A673 (cell line): ENCODE measurements around the gene SDR39U1. TPM values are rescaled to one million over a fixed set of nuclear protein-coding genes. Genes with fewer than 3 reads are reported as not detected.

Source experiments
- BruUV-seq: library from RNA; stranded (reverse); fragments of 400-500 nt; replicated peaks from 2 replicates; lab custom pipeline; 2021; lab: Mats Ljungman, UMichigan
- CTCF ChIA-PET: fragments of 300-600 bp; sonication (Branson Sonifier 250); formaldehyde crosslinking; loops from one replicate; lab custom pipeline; 2022; ENCODE audit warnings: antibody characterized with exemption; lab: Charles Lee
- POLR2A ChIA-PET: fragments of 300-600 bp; sonication (Branson Sonifier 250); formaldehyde crosslinking; loops from one replicate; lab custom pipeline; 2022; ENCODE audit warnings: antibody characterized with exemption; ENCODE audit not compliant: low non-redundant PET; lab: Charles Lee
- DNase-seq: peaks from one replicate; pipeline ENCODE4 v3.0.0-alpha.2; 2015; ENCODE audit warnings: low spot score
- H3K27ac ChIP-seq: fragments of 200-600 bp; sonication (generic); 2 replicates; pipeline ENCODE4 v1.5.1; 2016; ENCODE audit warnings: mixed run types, low read depth, mild to moderate bottlenecking, mixed read lengths, antibody characterized with exemption, low read length; ENCODE audit not compliant: poor library complexity, severe bottlenecking
- H3K27me3 ChIP-seq: fragments of 200-600 bp; sonication (generic); replicated peaks from 2 replicates; pipeline ENCODE4 v1.6.1; 2017; ENCODE audit warnings: mixed run types, low read depth, mild to moderate bottlenecking, mixed read lengths, antibody characterized with exemption, low read length; ENCODE audit not compliant: insufficient read depth, poor library complexity
- H3K36me3 ChIP-seq: fragments of 200-600 bp; sonication (generic); 2 replicates; pipeline ENCODE4 v1.6.1; 2016; ENCODE audit warnings: mixed run types, mild to moderate bottlenecking, mixed read lengths, antibody characterized with exemption, low read length; ENCODE audit not compliant: insufficient read depth, poor library complexity, severe bottlenecking
- H3K4me1 ChIP-seq: fragments of 200-600 bp; sonication (generic); 2 replicates; pipeline ENCODE4 v1.6.1; 2017; ENCODE audit warnings: mixed run types, mild to moderate bottlenecking, mixed read lengths, antibody characterized with exemption, low read length; ENCODE audit not compliant: insufficient read depth, poor library complexity, severe bottlenecking
- H3K4me3 ChIP-seq: fragments of 200-600 bp; sonication (generic); 2 replicates; pipeline ENCODE4 v1.5.1; 2016; ENCODE audit warnings: low read depth, mixed run types, mild to moderate bottlenecking, mixed read lengths, low read length; ENCODE audit not compliant: poor library complexity, severe bottlenecking
- H3K9me3 ChIP-seq: fragments of 200-600 bp; sonication (generic); 2 replicates; pipeline ENCODE4 v1.6.1; 2016; ENCODE audit warnings: mixed run types, low read depth, mild to moderate bottlenecking, mixed read lengths, antibody characterized with exemption, low read length; ENCODE audit not compliant: poor library complexity, severe bottlenecking
- EZH2 ChIP-seq: fragments of 200-600 bp; sonication (generic); IDR thresholded peaks from 2 replicates; pipeline ENCODE4 v1.6.1; 2017; ENCODE audit warnings: borderline replicate concordance, low read depth, mild to moderate bottlenecking, mixed read lengths, antibody characterized with exemption, low read length; ENCODE audit not compliant: poor library complexity, severe bottlenecking
- intact Hi-C: fragments of 100-400 bp; cut with micrococcal nuclease; formaldehyde crosslinking; loops from one replicate; pipeline ENCODE4 v1.10.0; 2022; ENCODE audit not compliant: unreplicated experiment
- total RNA-seq: library from RNA; stranded (reverse); gene quantifications from 2 replicates; pipeline ENCODE4 v1.2.3, GENCODE V29; 2021
- TF ChIP-seq, protein P1 (sequence below): fragments of 300-800, 200-600 bp; sonication (generic); conservative IDR thresholded peaks from 2 replicates; pipeline ENCODE4 v1.5.1; 2017; ENCODE audit warnings: low read depth, mild to moderate bottlenecking, antibody characterized with exemption, low read length, moderate library complexity, mixed read lengths

SDR39U1 gene
- total RNA-seq, 1 experiment from 2014 or later = 49.1 TPM

- POLR2A ChIA-PET = interaction anchor here (0.7 to 0.9 kb wide), 2 partner anchors 23 to 103 kb away, joined by 3 to 4 read pairs; no protein-coding TSS in a partner anchor
- intact Hi-C loops = loop anchor here (1.0 to 10.0 kb wide), 2 partner anchors 103 to 422 kb away; no protein-coding TSS in a partner anchor
- H3K4me1 ChIP-seq = peaks cover 19% of the 10 kb centered on the region
- CTCF ChIA-PET = interaction anchor here (0.6 to 3.6 kb wide), 6 partner anchors 13 to 193 kb away, joined by 3 to 27 read pairs (median 4); partner anchors contain the start of gene TINF2
- no peaks in the 10 kb centered on the region for H3K27me3 ChIP-seq
- no peak for TF ChIP-seq EZH2
- TF ChIP-seq, protein P1, sequence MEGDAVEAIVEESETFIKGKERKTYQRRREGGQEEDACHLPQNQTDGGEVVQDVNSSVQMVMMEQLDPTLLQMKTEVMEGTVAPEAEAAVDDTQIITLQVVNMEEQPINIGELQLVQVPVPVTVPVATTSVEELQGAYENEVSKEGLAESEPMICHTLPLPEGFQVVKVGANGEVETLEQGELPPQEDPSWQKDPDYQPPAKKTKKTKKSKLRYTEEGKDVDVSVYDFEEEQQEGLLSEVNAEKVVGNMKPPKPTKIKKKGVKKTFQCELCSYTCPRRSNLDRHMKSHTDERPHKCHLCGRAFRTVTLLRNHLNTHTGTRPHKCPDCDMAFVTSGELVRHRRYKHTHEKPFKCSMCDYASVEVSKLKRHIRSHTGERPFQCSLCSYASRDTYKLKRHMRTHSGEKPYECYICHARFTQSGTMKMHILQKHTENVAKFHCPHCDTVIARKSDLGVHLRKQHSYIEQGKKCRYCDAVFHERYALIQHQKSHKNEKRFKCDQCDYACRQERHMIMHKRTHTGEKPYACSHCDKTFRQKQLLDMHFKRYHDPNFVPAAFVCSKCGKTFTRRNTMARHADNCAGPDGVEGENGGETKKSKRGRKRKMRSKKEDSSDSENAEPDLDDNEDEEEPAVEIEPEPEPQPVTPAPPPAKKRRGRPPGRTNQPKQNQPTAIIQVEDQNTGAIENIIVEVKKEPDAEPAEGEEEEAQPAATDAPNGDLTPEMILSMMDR = peak; percentile 79
- H3K36me3 ChIP-seq = peaks cover 74% of the 10 kb centered on the region
- no TSS peak for BruUV-seq
- peak; percentile 71 for DNase-seq
- no peaks in the 10 kb centered on the region for H3K9me3 ChIP-seq
- H3K4me3 ChIP-seq = no peak overlapping the region
- H3K27ac ChIP-seq = peak overlapping the region; percentile 9
Measured at GRCh38 chr14:24436355-24437019, 6.1 kb downstream of the SDR39U1 start.

GRCh38 chr14:24435998-24436354 lies 6.6 kb downstream of the SDR39U1 start:
- CTCF ChIA-PET = interaction anchor here (0.6 to 3.6 kb wide), 5 partner anchors 13 to 193 kb away, joined by 3 to 27 read pairs (median 5); partner anchors contain the start of gene TINF2
- POLR2A ChIA-PET = no interaction called here
- H3K4me3 ChIP-seq = no peak overlapping the region
- no TSS peak for BruUV-seq
- TF ChIP-seq EZH2 = no peak
- TF ChIP-seq, protein P1 = no peak
- H3K27me3 ChIP-seq = no peaks in the 10 kb centered on the region
- H3K9me3 ChIP-seq = no peaks in the 10 kb centered on the region
- DNase-seq = no peak
- intact Hi-C loops = loop anchor here (1.0 to 10.0 kb wide), 2 partner anchors 103 to 421 kb away; no protein-coding TSS in a partner anchor
- peaks cover 70% of the 10 kb centered on the region for H3K36me3 ChIP-seq
- H3K4me1 ChIP-seq = peaks cover 19% of the 10 kb centered on the region
- peak overlapping the region; percentile 9 for H3K27ac ChIP-seq

GRCh38 chr14:24435192-24435810 lies 7.3 kb downstream of the SDR39U1 start:
- CTCF ChIA-PET = interaction anchor here (3.6 kb wide), 1 partner anchor 102 kb away, joined by 27 read pairs; no protein-coding TSS in a partner anchor
- POLR2A ChIA-PET = interaction anchor here (0.5 kb wide), 1 partner anchor 87 kb away, joined by 9 read pairs; no protein-coding TSS in a partner anchor
- Histone ChIP-seq H3K36me3 (peaks cover 63% of the 10 kb centered on the region), H3K9me3 (no peaks in the 10 kb centered on the region), H3K27me3 (no peaks in the 10 kb centered on the region), H3K4me1 (peaks cover 19% of the 10 kb centered on the region), H3K4me3 (no peak overlapping the region), H3K27ac (peak overlapping the region; percentile 21)
- BruUV-seq = no TSS peak
- TF ChIP-seq, protein P1 = no peak
- no peak for TF ChIP-seq EZH2
- DNase-seq = no peak
- intact Hi-C loops = loop anchor here (10.0 kb wide), 1 partner anchor 420 kb away; no protein-coding TSS in a partner anchor
